Measurements from ENCODE around the gene TIMP1. TPM values are rescaled to one million over a fixed set of nuclear protein-coding genes. Genes with fewer than 3 reads are reported as not detected.

Gene TIMP1
- total RNA-seq, 1 donor, result 834 TPM

- no peak for DNase-seq (ENCODE audit: low read depth)
- no peak for TF ChIP-seq CTCF (IDR thresholded peaks at IDR 0.05; ENCODE audit: insufficient read depth, low read length)
- peak overlapping the region; percentile 64 for H3K4me3 ChIP-seq (ENCODE audit: low read depth, low read length)
Measured at GRCh38 chrX:47560179-47560933, 21.9 kb upstream of the TIMP1 start.

- H3K4me3 ChIP-seq (ENCODE audit: low read depth, low read length), result peak within 1 kb of the TSS; percentile 74
- no peak for TF ChIP-seq CTCF (IDR thresholded peaks at IDR 0.05; ENCODE audit: insufficient read depth, low read length)
- peak; percentile 99 for DNase-seq (ENCODE audit: low read depth)
Measured at GRCh38 chrX:47560934-47561658, 21.1 kb upstream of the TIMP1 start, which contains the start of gene ARAF. Gene ARAF, plus strand, starts transcription at chrX:47561205. Its CDS starts 1,763 bp downstream, at chrX:47562968.

- peak overlapping the region; percentile 74 for H3K4me3 ChIP-seq (ENCODE audit: low read depth, low read length)
- TF ChIP-seq CTCF (IDR thresholded peaks at IDR 0.05; ENCODE audit: insufficient read depth, low read length), result no peak
Measured at GRCh38 chrX:47561659-47562151, 20.5 kb upstream of the TIMP1 start.

GRCh38 chrX:47562615-47563243, 19.5 kb upstream of the TIMP1 start:
- peak; percentile 44 for DNase-seq (ENCODE audit: low read depth)

More at GRCh38 chrX:47561659-47562151, 20.5 kb upstream of the TIMP1 start:
- DNase-seq (ENCODE audit: low read depth), result no peak

GRCh38 chrX:47563801-47564315, 18.4 kb upstream of the TIMP1 start:
- TF ChIP-seq CTCF (IDR thresholded peaks at IDR 0.05; ENCODE audit: insufficient read depth, low read length), result no peak
- peak; percentile 55 for DNase-seq (ENCODE audit: low read depth)
- no peak overlapping the region for H3K4me3 ChIP-seq (ENCODE audit: low read depth, low read length)

More at GRCh38 chrX:47562615-47563243, 19.5 kb upstream of the TIMP1 start:
- H3K4me3 ChIP-seq (ENCODE audit: low read depth, low read length), result no peak overlapping the region
- peak; percentile 44 for TF ChIP-seq CTCF (IDR thresholded peaks at IDR 0.05; ENCODE audit: insufficient read depth, low read length)

- no peak for DNase-seq (ENCODE audit: low read depth)
- TF ChIP-seq CTCF (IDR thresholded peaks at IDR 0.05; ENCODE audit: insufficient read depth, low read length), result no peak
- H3K4me3 ChIP-seq (ENCODE audit: low read depth, low read length), result no peak overlapping the region
Measured at GRCh38 chrX:47564438-47565085, 17.7 kb upstream of the TIMP1 start.
